Astrocyte of the spinal cord (primary cell): ENCODE data around the gene S100B.

Source experiments
- DNase-seq: peaks from one replicate; pipeline ENCODE4 v3.0.0; 2011; ENCODE audit warnings: low read depth, low spot score
- H3K4me3 ChIP-seq: 2 replicates; pipeline ENCODE4 v1.5.1; 2011; ENCODE audit warnings: low read depth, mild to moderate bottlenecking, low read length, moderate library complexity
- in situ Hi-C: cut with HindIII; loops from 2 replicates; pipeline ENCODE4 v1.10.0; 2017; ENCODE audit warnings: low sequenced_read_pairs
- TF ChIP-seq, protein P1 (sequence below): IDR thresholded peaks from 2 replicates; pipeline ENCODE4 v1.5.1; 2012; ENCODE audit warnings: low read depth, mild to moderate bottlenecking, low read length, inconsistent platforms

Gene S100B

DNA sequence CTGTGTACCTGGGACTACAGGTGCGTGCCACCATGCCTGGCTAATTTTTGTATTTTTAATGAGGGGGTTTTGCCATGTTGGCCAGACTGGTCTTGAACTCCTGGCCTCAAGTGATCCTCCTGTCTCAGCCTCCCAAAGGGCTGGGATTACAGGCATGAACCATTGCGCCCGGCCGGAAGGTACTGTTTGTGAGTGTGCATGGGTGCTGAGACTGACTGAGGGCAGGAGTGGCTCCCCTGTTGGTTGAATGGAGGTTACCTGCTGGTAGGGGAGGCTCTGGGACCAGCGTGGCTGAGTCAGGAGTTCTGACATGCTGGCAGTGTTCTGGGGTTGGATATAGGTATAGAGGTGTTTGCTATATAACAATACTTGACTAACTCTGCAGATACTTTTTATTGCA, 41.0 kb upstream of the S100B start:
- no peak overlapping the region for H3K4me3 ChIP-seq
- TF ChIP-seq, protein P1, sequence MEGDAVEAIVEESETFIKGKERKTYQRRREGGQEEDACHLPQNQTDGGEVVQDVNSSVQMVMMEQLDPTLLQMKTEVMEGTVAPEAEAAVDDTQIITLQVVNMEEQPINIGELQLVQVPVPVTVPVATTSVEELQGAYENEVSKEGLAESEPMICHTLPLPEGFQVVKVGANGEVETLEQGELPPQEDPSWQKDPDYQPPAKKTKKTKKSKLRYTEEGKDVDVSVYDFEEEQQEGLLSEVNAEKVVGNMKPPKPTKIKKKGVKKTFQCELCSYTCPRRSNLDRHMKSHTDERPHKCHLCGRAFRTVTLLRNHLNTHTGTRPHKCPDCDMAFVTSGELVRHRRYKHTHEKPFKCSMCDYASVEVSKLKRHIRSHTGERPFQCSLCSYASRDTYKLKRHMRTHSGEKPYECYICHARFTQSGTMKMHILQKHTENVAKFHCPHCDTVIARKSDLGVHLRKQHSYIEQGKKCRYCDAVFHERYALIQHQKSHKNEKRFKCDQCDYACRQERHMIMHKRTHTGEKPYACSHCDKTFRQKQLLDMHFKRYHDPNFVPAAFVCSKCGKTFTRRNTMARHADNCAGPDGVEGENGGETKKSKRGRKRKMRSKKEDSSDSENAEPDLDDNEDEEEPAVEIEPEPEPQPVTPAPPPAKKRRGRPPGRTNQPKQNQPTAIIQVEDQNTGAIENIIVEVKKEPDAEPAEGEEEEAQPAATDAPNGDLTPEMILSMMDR, result no peak
- no peak for DNase-seq
- in situ Hi-C loops, result no loop called here

GRCh38 chr21:46643379-46644177, 38.7 kb upstream of the S100B start:
- in situ Hi-C loops, result no loop called here
- TF ChIP-seq, protein P1, result no peak
- H3K4me3 ChIP-seq, result no peak overlapping the region
- DNase-seq, result no peak

DNA sequence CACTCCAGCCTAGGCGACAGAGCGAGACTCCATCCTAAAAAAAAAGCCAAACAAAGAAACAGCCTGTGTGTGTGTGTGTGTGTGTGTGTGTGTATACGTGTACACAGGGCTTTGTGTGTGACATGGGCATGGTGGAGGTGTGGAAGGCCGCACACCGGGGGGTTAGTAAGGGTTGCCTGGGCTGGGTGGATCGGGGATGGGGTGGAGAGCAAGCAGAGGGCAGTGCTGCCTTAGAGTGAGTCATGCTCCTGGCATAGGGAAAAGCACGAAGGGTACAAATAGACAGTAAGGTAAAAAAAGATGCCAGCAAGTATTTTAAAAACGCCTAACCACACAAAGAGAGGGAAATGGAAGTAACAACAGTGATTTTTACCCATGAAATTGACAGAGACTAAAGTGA, 36.8 kb upstream of the S100B start:
- TF ChIP-seq, protein P1, result no peak
- H3K4me3 ChIP-seq, result no peak overlapping the region
- in situ Hi-C loops, result no loop called here
- no peak for DNase-seq

GRCh38 chr21:46639489-46640386, 34.9 kb upstream of the S100B start:
- peak; percentile 42 for DNase-seq
- in situ Hi-C loops, result no loop called here
- TF ChIP-seq, protein P1, result peak; percentile 27
- H3K4me3 ChIP-seq, result no peak overlapping the region

DNA sequence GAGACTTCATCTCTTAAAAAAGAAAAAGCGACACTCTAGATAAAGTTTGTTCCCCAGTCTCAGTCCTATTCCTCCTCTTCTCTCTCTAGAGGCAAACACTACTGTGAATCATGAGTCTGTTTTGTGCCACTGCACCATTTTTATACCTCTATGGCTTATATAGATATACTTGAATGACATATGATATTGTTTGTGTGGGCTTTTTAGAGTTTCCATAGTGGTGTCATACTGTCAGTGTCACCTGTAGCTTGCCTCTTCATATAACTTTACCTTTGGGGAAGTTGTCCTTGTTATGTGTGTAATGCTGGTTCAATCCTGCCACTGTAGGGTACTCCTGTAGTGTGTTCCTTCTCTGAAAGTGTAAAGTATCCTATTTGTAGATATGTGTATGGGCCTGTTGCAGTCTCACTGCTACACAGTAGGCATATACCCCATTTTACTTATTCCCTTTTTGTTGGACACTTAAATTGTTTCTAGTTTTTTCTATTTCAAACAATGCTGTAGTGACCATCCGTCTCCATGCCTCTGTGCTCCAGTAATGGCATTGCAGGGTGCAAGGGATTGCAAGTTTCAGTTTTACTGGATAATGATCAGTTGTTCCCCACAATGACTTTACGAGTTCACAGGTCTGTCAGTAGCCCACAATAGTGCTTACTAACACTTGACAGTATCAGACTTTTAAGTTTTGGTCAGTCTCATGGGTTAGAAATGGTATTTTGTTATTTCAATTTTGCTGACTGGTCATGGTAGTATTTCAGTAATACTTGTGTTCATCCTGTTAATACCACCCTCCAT, 33.3 kb upstream of the S100B start:
- in situ Hi-C loops, result no loop called here
- TF ChIP-seq, protein P1, result no peak
- DNase-seq, result no peak
- H3K4me3 ChIP-seq, result peak overlapping the region; percentile 14
